ENCODE results near the gene CACNG8.

The CACNG8 gene

GRCh38 chr19:54021363-54021762 is 58.6 kb downstream of the CACNG8 start:
- TF ChIP-seq ZNF70 (CRISPR knock-in tag; IDR thresholded peaks at IDR 0.05), result no peak
- TF ChIP-seq ZNF8 (CRISPR knock-in tag; IDR thresholded peaks at IDR 0.05), result no peak
- no peak for ATAC-seq

GRCh38 chr19:54021932-54022331 is 59.2 kb downstream of the CACNG8 start:
- ATAC-seq, result no peak
- TF ChIP-seq BACH2 (CRISPR knock-in tag; IDR thresholded peaks at IDR 0.05; ENCODE audit: borderline replicate concordance), result no peak
- TF ChIP-seq PPARA (CRISPR knock-in tag; IDR thresholded peaks at IDR 0.05; ENCODE audit: borderline replicate concordance), result no peak
- TF ChIP-seq OSR1 (CRISPR knock-in tag; IDR thresholded peaks at IDR 0.05), result no peak
- TF ChIP-seq ZFP30 (CRISPR knock-in tag; IDR thresholded peaks at IDR 0.05), result no peak
- no peak for TF ChIP-seq CSRNP3 (CRISPR knock-in tag; IDR thresholded peaks at IDR 0.05)
- no peak for TF ChIP-seq POU6F1 (CRISPR knock-in tag; IDR thresholded peaks at IDR 0.05; ENCODE audit: borderline replicate concordance, low read depth)
- no peak for TF ChIP-seq CREB5 (CRISPR knock-in tag; IDR thresholded peaks at IDR 0.05; ENCODE audit: low read depth)
- no peak for TF ChIP-seq ISL1 (CRISPR knock-in tag; IDR thresholded peaks at IDR 0.05)
- TF ChIP-seq ZNF70 (CRISPR knock-in tag; IDR thresholded peaks at IDR 0.05), result no peak
- TF ChIP-seq TCF4 (CRISPR knock-in tag; IDR thresholded peaks at IDR 0.05; ENCODE audit: borderline replicate concordance), result no peak
- TF ChIP-seq ESRRG (CRISPR knock-in tag; IDR thresholded peaks at IDR 0.05), result no peak
- no peak for TF ChIP-seq ZNF565 (CRISPR knock-in tag; conservative IDR thresholded peaks at IDR 0.05; ENCODE audit: low read depth)
- no peak for TF ChIP-seq SNAI2 (CRISPR knock-in tag; IDR thresholded peaks at IDR 0.05)
- TF ChIP-seq ZFP3 (CRISPR knock-in tag; IDR thresholded peaks at IDR 0.05), result no peak
- no peak for TF ChIP-seq ZNF8 (CRISPR knock-in tag; IDR thresholded peaks at IDR 0.05)
- TF ChIP-seq ZC3H10 (CRISPR knock-in tag; IDR thresholded peaks at IDR 0.05), result no peak
- TF ChIP-seq RARB (CRISPR knock-in tag; IDR thresholded peaks at IDR 0.05), result no peak
- no peak for TF ChIP-seq TOX (CRISPR knock-in tag; IDR thresholded peaks at IDR 0.05; ENCODE audit: borderline replicate concordance)

GRCh38 chr19:54023191-54023590 is 60.5 kb downstream of the CACNG8 start:
- TF ChIP-seq TCF4 (CRISPR knock-in tag; IDR thresholded peaks at IDR 0.05; ENCODE audit: borderline replicate concordance) (no peak), PPARA (CRISPR knock-in tag; IDR thresholded peaks at IDR 0.05; ENCODE audit: borderline replicate concordance) (no peak), RARB (CRISPR knock-in tag; IDR thresholded peaks at IDR 0.05) (no peak), ZNF8 (CRISPR knock-in tag; IDR thresholded peaks at IDR 0.05) (no peak), ESRRG (CRISPR knock-in tag; IDR thresholded peaks at IDR 0.05) (no peak), PATZ1 (CRISPR knock-in tag; IDR thresholded peaks at IDR 0.05; ENCODE audit: borderline replicate concordance) (no peak), OSR1 (CRISPR knock-in tag; IDR thresholded peaks at IDR 0.05) (no peak), BACH2 (CRISPR knock-in tag; IDR thresholded peaks at IDR 0.05; ENCODE audit: borderline replicate concordance) (no peak), CREB5 (CRISPR knock-in tag; IDR thresholded peaks at IDR 0.05; ENCODE audit: low read depth) (no peak), SNAI2 (CRISPR knock-in tag; IDR thresholded peaks at IDR 0.05) (no peak), ZC3H10 (CRISPR knock-in tag; IDR thresholded peaks at IDR 0.05) (no peak), CSDC2 (CRISPR knock-in tag; IDR thresholded peaks at IDR 0.05) (no peak), GLIS3 (CRISPR knock-in tag; IDR thresholded peaks at IDR 0.05) (no peak), ZFP3 (CRISPR knock-in tag; IDR thresholded peaks at IDR 0.05) (no peak), ARNTL (CRISPR knock-in tag; IDR thresholded peaks at IDR 0.05; ENCODE audit: borderline replicate concordance, low read depth) (no peak), ZNF70 (CRISPR knock-in tag; IDR thresholded peaks at IDR 0.05) (no peak), TOX (CRISPR knock-in tag; IDR thresholded peaks at IDR 0.05; ENCODE audit: borderline replicate concordance) (no peak), ZFP30 (CRISPR knock-in tag; IDR thresholded peaks at IDR 0.05) (no peak)
- ATAC-seq, result no peak

Data from SK-N-SH treated with all-trans-retinoic acid at 6 μM for 48 hours (cell line).